ENCODE results near the gene BSPRY. TPM values are rescaled to one million over a fixed set of nuclear protein-coding genes. Genes with fewer than 3 reads are reported as not detected.
A peak's percentile ranks its signal among the peaks of the same experiment; 100 is the strongest.

BSPRY gene
- total and polyA plus RNA-seq, 4 experiments from 2014 or later = 0.24 to 0.93 TPM; not detected in 2

DNA sequence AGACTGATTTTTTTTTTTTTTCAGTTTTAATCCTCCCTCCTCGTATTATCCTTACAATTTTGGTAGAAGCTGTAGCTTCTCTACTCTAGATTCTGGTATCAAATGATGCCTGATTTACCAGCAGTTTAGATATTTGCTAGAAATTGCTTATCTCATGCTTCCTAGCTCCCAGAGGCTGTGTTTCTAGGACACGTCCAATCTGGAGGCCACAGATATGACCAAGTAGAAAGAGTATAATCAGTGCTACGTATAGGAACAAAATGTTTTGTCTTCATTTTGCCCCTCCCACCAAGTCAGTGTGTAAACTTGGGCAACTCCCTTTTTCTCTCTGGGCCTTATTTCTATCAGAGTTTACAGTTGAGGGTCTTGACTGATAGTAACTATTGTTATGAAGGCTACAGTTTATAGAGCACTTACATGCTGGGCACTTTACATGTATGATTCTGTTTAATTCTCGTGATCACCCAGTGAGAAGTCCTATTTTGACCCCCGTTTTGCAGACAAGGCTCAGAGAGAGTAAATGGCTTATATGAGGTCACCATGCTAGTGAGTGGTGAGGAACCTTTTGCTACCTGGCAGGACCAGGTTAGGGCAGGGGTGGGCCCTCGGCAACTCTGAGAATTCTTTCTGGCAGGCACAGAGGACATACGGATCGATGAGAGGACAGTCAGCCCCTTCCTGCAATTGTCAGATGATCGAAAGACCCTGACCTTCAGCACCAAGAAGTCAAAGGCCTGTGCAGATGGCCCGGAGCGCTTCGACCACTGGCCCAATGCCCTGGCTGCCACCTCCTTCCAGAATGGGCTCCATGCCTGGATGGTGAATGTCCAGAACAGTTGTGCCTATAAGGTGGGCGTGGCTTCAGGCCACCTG lies 19.9 kb downstream of the BSPRY start:
- no peak overlapping the region for H3K4me3 ChIP-seq (ENCODE audit: low read length in 2 of 2)
- peak overlapping the region in 1 of 7 donors; percentile 47 for H3K27ac Mint-ChIP-seq
- no peaks in the 10 kb centered on the region for H3K9me3 ChIP-seq (ENCODE audit: control insufficient read depth in 1 of 2, low read length in 2 of 2)
- CTCF ChIA-PET (ENCODE audit: partially characterized antibody) = no interaction called here
- no peaks in the 10 kb centered on the region for H3K4me1 ChIP-seq (ENCODE audit: insufficient read depth, low read length)
- H3K9me3 Mint-ChIP-seq = peaks cover 0 to 2% (median 0%) of the 10 kb centered on the region in 8 donors
- H3K27me3 Mint-ChIP-seq = no peaks in the 10 kb centered on the region
- no peaks in the 10 kb centered on the region for H3K4me1 Mint-ChIP-seq
- POLR2A ChIA-PET (ENCODE audit: partially characterized antibody) = no interaction called here
- intact Hi-C loops (cut with micrococcal nuclease) = no loop called here
- H3K4me3 Mint-ChIP-seq = no peak overlapping the region
- peaks cover 0 to 12% of the 10 kb centered on the region in 2 donors for H3K36me3 Mint-ChIP-seq
- no peak for DNase-seq
- no peak overlapping the region for H3K27ac ChIP-seq (ENCODE audit: low read depth, low read length)
- H3K27me3 ChIP-seq (ENCODE audit: insufficient read depth, low read length) = no peaks in the 10 kb centered on the region
- peaks cover 14% of the 10 kb centered on the region for H3K36me3 ChIP-seq (ENCODE audit: insufficient read depth, low read length)

DNA sequence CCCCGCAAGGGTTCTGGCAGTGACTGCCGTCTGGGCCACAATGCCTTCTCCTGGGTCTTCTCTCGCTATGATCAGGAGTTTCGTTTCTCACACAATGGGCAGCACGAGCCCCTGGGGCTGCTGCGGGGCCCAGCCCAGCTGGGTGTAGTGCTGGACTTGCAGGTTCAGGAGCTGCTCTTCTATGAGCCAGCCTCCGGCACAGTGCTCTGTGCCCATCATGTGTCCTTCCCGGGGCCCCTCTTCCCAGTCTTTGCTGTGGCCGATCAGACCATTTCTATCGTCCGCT lies 20.5 kb downstream of the BSPRY start:
- H3K4me1 Mint-ChIP-seq = peaks cover 0 to 2% (median under 1%) of the 10 kb centered on the region in 4 donors
- intact Hi-C loops (cut with micrococcal nuclease) = loop anchor here (10.0 kb wide), 1 partner anchor 145 kb away; the partner anchor contains the start of genes FKBP15 and SLC31A1
- DNase-seq = no peak
- ChIA-PET POLR2A (ENCODE audit: partially characterized antibody) (interaction anchor here (1.2 kb wide), 1 partner anchor 40 kb away, joined by 4 read pairs; the partner anchor contains the start of genes C9orf43 and POLE3), CTCF (ENCODE audit: partially characterized antibody) (no interaction called here)
- Histone ChIP-seq H3K4me1 (ENCODE audit: insufficient read depth, low read length) (no peaks in the 10 kb centered on the region), H3K27me3 (ENCODE audit: insufficient read depth, low read length) (no peaks in the 10 kb centered on the region), H3K27ac (ENCODE audit: low read depth, low read length) (no peak overlapping the region), H3K36me3 (ENCODE audit: insufficient read depth, low read length) (peaks cover 16% of the 10 kb centered on the region), H3K4me3 (ENCODE audit: low read length in 2 of 2) (no peak overlapping the region), H3K9me3 (ENCODE audit: control insufficient read depth in 1 of 2, low read length in 2 of 2) (no peaks in the 10 kb centered on the region)
- H3K27ac Mint-ChIP-seq = no peak overlapping the region
- H3K9me3 Mint-ChIP-seq = peaks cover 0 to 2% (median 0%) of the 10 kb centered on the region in 8 donors
- no peaks in the 10 kb centered on the region for H3K27me3 Mint-ChIP-seq
- H3K4me3 Mint-ChIP-seq = no peak overlapping the region
- H3K36me3 Mint-ChIP-seq = peaks cover 3 to 16% of the 10 kb centered on the region in 2 donors

DNA sequence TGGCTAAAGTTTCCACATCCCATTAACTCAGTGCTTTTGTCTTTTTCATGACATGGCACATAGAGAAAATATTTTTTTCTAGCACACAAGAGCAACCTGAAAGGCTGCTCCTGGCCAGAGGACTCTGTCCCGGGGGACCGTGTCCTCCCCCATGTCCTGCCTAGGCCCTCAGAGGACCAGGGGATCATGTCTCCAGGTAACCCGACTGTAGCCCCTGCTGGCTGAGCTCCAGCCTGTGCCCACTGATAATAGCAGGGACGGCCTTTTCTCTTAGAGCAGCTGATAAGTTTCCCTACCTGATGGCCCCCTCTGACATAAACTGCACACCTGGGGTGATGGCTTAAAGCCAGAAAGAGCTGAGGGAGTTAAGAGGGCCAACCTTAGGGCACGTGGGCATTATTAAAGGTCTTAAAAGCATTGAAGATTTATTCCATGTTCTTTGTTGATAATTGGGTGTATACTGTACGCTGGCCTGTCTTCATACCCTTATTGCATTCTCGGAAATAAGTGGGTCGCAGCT lies 21.5 kb downstream of the BSPRY start:
- H3K27me3 ChIP-seq (ENCODE audit: insufficient read depth, low read length) = no peaks in the 10 kb centered on the region
- H3K36me3 ChIP-seq (ENCODE audit: insufficient read depth, low read length) = peaks cover 16% of the 10 kb centered on the region
- Mint-ChIP-seq H3K27me3 (no peaks in the 10 kb centered on the region), H3K4me3 (no peak overlapping the region), H3K27ac (peak overlapping the region in 2 of 7 donors; percentile 29 to 57), H3K9me3 (no peaks in the 10 kb centered on the region), H3K4me1 (peaks cover 8 to 11% (median 10%) of the 10 kb centered on the region in 4 donors), H3K36me3 (peaks cover 3 to 16% of the 10 kb centered on the region in 2 donors)
- intact Hi-C loops (cut with micrococcal nuclease) = loop anchor here (10.0 kb wide), 1 partner anchor 146 kb away; the partner anchor contains the start of genes FKBP15 and SLC31A1
- ChIA-PET POLR2A (ENCODE audit: partially characterized antibody) (interaction anchor here (0.6 to 1.3 kb wide), 4 partner anchors 18 to 39 kb away, joined by 3 to 4 read pairs (median 4); partner anchors contain the start of genes ALAD, C9orf43, POLE3 and WDR31), CTCF (ENCODE audit: partially characterized antibody) (no interaction called here)
- H3K4me1 ChIP-seq (ENCODE audit: insufficient read depth, low read length) = peaks cover 8% of the 10 kb centered on the region
- DNase-seq = no peak
- H3K9me3 ChIP-seq (ENCODE audit: control insufficient read depth in 1 of 2, low read length in 2 of 2) = no peaks in the 10 kb centered on the region
- no peak overlapping the region for H3K4me3 ChIP-seq (ENCODE audit: low read length in 2 of 2)
- H3K27ac ChIP-seq (ENCODE audit: low read depth, low read length) = no peak overlapping the region

DNA sequence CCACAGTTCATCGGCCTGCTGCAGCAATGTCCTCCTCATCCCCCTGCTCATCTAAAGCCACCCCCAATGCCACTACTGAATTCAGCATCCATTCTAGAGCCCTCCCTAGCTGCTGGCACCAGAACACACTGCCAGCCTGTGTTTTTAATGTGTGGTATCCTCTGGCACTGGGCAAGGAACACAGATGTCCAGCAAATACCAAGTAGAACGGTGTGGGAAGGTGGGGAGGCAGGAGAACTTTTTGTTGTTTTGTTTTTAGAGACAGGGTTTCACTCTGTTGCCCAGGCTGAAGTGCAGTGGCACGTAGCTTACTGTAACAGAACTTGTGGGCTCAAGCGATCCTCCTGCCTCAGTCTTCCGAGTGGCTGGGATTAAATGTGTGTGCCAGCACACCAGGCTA lies 22.7 kb downstream of the BSPRY start:
- Mint-ChIP-seq H3K27me3 (no peaks in the 10 kb centered on the region), H3K4me3 (no peak overlapping the region), H3K9me3 (no peaks in the 10 kb centered on the region), H3K27ac (peak overlapping the region in 1 of 7 donors; percentile 5), H3K4me1 (peaks cover 8 to 17% (median 13%) of the 10 kb centered on the region in 4 donors), H3K36me3 (peaks cover 3 to 16% of the 10 kb centered on the region in 2 donors)
- DNase-seq = no peak
- ChIA-PET POLR2A (ENCODE audit: partially characterized antibody) (interaction anchor here (0.7 to 1.3 kb wide), 3 partner anchors 23 to 32 kb away, joined by 3 to 4 read pairs (median 3); partner anchors contain the start of genes ALAD, BSPRY and WDR31), CTCF (ENCODE audit: partially characterized antibody) (no interaction called here)
- peaks cover 11% of the 10 kb centered on the region for H3K4me1 ChIP-seq (ENCODE audit: insufficient read depth, low read length)
- H3K36me3 ChIP-seq (ENCODE audit: insufficient read depth, low read length) = peaks cover 16% of the 10 kb centered on the region
- H3K9me3 ChIP-seq (ENCODE audit: control insufficient read depth in 1 of 2, low read length in 2 of 2) = no peaks in the 10 kb centered on the region
- intact Hi-C loops (cut with micrococcal nuclease) = loop anchor here (10.0 kb wide), 1 partner anchor 147 kb away; the partner anchor contains the start of genes FKBP15 and SLC31A1
- no peak overlapping the region for H3K27ac ChIP-seq (ENCODE audit: low read depth, low read length)
- H3K27me3 ChIP-seq (ENCODE audit: insufficient read depth, low read length) = no peaks in the 10 kb centered on the region
- no peak overlapping the region for H3K4me3 ChIP-seq (ENCODE audit: low read length in 2 of 2)

DNA sequence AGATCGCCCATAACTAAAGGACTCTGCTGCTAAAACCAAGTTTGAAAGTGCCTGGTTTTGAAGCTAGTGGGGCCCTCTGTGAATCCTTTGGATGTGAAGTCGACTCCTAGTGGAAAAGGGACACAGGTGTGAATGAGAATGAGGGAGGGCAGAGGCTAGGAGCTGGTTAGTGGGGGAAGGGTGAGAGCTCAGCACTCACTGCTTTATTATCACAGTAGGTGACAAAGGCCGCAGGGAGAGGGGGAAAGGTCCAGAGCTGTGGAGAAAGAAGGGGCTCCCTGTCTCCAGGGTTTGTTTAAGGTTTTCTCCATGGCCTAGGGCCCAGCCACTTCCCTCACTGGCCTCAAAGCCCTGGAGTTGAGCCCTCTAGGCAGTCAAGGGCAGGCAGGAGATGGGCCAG lies 23.9 kb downstream of the BSPRY start:
- Histone ChIP-seq H3K27ac (ENCODE audit: low read depth, low read length) (no peak overlapping the region), H3K4me3 (ENCODE audit: low read length in 2 of 2) (no peak overlapping the region), H3K4me1 (ENCODE audit: insufficient read depth, low read length) (peaks cover 13% of the 10 kb centered on the region), H3K36me3 (ENCODE audit: insufficient read depth, low read length) (peaks cover 16% of the 10 kb centered on the region), H3K9me3 (ENCODE audit: control insufficient read depth in 1 of 2, low read length in 2 of 2) (no peaks in the 10 kb centered on the region), H3K27me3 (ENCODE audit: insufficient read depth, low read length) (no peaks in the 10 kb centered on the region)
- no peak overlapping the region for H3K4me3 Mint-ChIP-seq
- H3K36me3 Mint-ChIP-seq = peaks cover 3 to 16% of the 10 kb centered on the region in 2 donors
- H3K4me1 Mint-ChIP-seq = peaks cover 8 to 18% (median 13%) of the 10 kb centered on the region in 4 donors
- no peaks in the 10 kb centered on the region for H3K27me3 Mint-ChIP-seq
- intact Hi-C loops (cut with micrococcal nuclease) = loop anchor here (10.0 kb wide), 1 partner anchor 148 kb away; the partner anchor contains the start of genes FKBP15 and SLC31A1
- H3K27ac Mint-ChIP-seq = peak overlapping the region in 2 of 7 donors; percentile 23 to 53
- H3K9me3 Mint-ChIP-seq = no peaks in the 10 kb centered on the region
- no peak for DNase-seq
- ChIA-PET CTCF (ENCODE audit: partially characterized antibody) (interaction anchor here (0.6 to 1.2 kb wide), 2 partner anchors 28 to 972 kb away, joined by 3 to 4 read pairs; partner anchors contain the start of gene ALAD), POLR2A (ENCODE audit: partially characterized antibody) (no interaction called here)

DNA sequence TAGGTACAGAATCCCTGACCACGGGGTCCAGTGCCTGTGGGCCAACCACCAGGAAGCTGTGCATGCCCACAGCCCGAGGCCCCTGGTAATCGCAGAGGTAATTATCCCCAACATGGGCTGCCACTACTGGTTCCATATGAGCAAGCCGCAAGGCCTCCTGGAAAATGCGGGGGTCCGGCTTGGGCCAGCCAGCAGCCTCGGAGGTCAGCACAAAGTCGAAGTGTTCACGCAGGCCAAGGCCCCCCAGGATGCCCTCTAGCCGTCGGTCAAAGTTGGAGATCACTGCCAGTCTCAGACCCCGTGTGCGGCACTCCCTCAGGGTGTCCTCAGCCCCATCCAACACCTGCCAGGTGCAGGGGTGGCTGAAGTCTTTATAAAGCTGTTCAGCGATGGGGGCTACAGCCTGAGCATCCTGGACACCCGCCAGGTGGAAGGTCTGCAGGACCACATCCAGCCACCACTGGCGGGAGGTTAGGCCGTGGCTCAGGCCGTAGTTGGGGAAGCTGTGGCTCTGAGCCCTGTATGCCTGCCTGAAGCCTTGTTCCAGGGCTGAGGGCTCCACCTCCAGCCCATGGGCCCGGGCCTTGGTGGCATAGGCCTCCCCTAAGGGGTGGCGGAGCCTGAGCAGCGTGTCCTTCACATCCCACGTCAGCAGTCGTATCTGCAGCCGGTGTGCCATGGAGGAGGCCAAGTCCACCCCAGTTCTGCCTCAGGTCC lies 24.5 kb downstream of the BSPRY start:
- Histone ChIP-seq H3K27me3 (ENCODE audit: insufficient read depth, low read length) (no peaks in the 10 kb centered on the region), H3K4me3 (ENCODE audit: low read length in 2 of 2) (no peak overlapping the region), H3K4me1 (ENCODE audit: insufficient read depth, low read length) (peaks cover 13% of the 10 kb centered on the region), H3K27ac (ENCODE audit: low read depth, low read length) (no peak overlapping the region), H3K9me3 (ENCODE audit: control insufficient read depth in 1 of 2, low read length in 2 of 2) (no peaks in the 10 kb centered on the region), H3K36me3 (ENCODE audit: insufficient read depth, low read length) (peaks cover 16% of the 10 kb centered on the region)
- no peaks in the 10 kb centered on the region for H3K9me3 Mint-ChIP-seq
- no peaks in the 10 kb centered on the region for H3K27me3 Mint-ChIP-seq
- DNase-seq = no peak
- H3K4me1 Mint-ChIP-seq = peaks cover 8 to 21% (median 13%) of the 10 kb centered on the region in 4 donors
- ChIA-PET POLR2A (ENCODE audit: partially characterized antibody) (no interaction called here), CTCF (ENCODE audit: partially characterized antibody) (interaction anchor here (0.6 to 1.2 kb wide), 3 partner anchors 27 to 973 kb away, joined by 3 to 4 read pairs (median 3); partner anchors contain the start of gene ALAD)
- intact Hi-C loops (cut with micrococcal nuclease) = loop anchor here (10.0 kb wide), 1 partner anchor 149 kb away; the partner anchor contains the start of genes FKBP15 and SLC31A1
- no peak overlapping the region for H3K4me3 Mint-ChIP-seq
- peaks cover 3 to 16% of the 10 kb centered on the region in 2 donors for H3K36me3 Mint-ChIP-seq
- peak overlapping the region in 2 of 7 donors; percentile 20 to 66 for H3K27ac Mint-ChIP-seq
